ENCODE results near the gene KRT24. TPM values are rescaled to one million over a fixed set of nuclear protein-coding genes. Genes with fewer than 3 reads are reported as not detected.
"Not testable (repeated sequence)": the region's sequence is repeated elsewhere in the genome, so short reads cannot be mapped to it uniquely, and the experiment has no call there.

The KRT24 gene
- total RNA-seq = not detected
- long read RNA-seq = 0 reads

DNA sequence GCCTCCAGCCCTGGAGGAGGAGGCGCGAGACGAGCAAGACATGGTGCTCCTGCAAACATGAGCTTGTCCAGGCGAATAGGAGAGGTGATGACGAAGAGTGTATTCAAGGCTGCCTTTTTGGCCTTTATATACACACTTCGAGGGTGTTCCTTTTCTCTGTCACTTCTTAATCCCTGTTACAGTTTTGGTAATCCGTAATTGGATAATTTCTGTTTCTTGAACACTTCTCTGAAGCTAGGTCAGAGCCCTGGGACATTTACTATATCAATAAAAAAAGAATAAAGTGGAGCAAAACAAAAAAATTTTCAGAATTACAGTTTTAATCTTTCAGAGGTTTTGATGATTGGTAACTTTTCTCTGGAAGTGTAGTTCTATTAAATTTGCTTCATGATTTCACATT lies at the start of gene KRT24:
Gene KRT24 (minus strand): TSS at position 101 of the 400 bp plus-strand sequence. CDS start 59 bp downstream, at position 42.
- TF ChIP-seq CTCF (IDR thresholded peaks at IDR 0.05) = no peak
- no peaks in the 10 kb centered on the region for H3K9me3 ChIP-seq
- DNase-seq = no peak
- no peak within 1 kb of the TSS for H3K4me3 ChIP-seq
- H3K4me1 ChIP-seq = peaks cover 7% of the 10 kb centered on the region
- ATAC-seq = no peak
- no peaks in the 10 kb centered on the region for H3K36me3 ChIP-seq
- no peaks in the 10 kb centered on the region for H3K27me3 ChIP-seq
- no peak within 1 kb of the TSS for H3K27ac ChIP-seq
- intact Hi-C loops (cut with DNase I) = no loop called here

DNA sequence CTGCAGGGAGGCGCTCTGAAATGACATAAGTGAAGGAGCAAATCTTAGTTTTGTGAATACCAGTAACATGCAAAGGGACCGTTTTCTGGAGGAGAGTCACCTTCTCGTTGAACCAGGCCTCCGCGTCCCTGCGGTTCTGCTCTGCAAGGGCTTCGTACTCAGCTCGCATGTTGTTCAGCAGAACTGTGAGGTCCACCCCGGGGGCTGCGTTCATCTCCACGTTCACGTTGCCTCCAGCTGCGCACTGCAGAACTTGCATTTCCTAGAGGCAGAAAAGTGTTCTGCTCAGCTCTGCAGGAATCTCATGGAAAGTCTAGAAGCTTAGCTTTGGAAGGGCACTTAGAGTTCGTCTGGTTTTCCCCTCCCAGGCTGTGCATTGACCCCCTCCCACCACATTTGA lies 47.5 kb upstream of the KRT24 start:
- intact Hi-C loops (cut with DNase I) = no loop called here
- Histone ChIP-seq H3K27me3 (peaks cover 1% of the 10 kb centered on the region), H3K4me1 (no peaks in the 10 kb centered on the region), H3K4me3 (no peak overlapping the region), H3K36me3 (no peaks in the 10 kb centered on the region), H3K9me3 (peaks cover 5% of the 10 kb centered on the region), H3K27ac (no peak overlapping the region)
- ATAC-seq (no peak), DNase-seq (no peak)
- TF ChIP-seq CTCF (IDR thresholded peaks at IDR 0.05) = no peak

DNA sequence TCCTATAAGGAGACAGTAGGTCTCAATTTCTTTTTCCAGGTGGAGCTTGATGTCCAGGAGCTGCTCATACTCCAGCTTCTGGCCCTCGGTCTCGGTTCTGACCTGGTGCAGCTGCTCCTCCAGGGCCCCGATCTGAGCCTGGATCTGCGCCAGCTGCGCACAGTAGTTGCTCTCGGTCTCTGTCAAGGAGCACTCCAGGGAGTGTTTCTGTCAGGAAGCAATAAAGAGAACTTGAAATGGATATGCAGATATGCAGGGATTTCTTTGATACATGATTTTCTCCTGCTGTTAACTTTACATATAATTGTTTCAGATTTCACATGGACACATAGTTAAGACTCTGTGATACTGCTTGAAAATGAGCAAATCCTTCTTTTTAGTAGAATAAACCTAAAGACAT lies 46.8 kb upstream of the KRT24 start:
- Histone ChIP-seq H3K27me3 (peaks cover 5% of the 10 kb centered on the region), H3K36me3 (no peaks in the 10 kb centered on the region), H3K4me1 (no peaks in the 10 kb centered on the region), H3K27ac (no peak overlapping the region), H3K4me3 (no peak overlapping the region), H3K9me3 (peaks cover 5% of the 10 kb centered on the region)
- ATAC-seq = no peak
- TF ChIP-seq CTCF (IDR thresholded peaks at IDR 0.05) = no peak
- DNase-seq = no peak
- intact Hi-C loops (cut with DNase I) = no loop called here

DNA sequence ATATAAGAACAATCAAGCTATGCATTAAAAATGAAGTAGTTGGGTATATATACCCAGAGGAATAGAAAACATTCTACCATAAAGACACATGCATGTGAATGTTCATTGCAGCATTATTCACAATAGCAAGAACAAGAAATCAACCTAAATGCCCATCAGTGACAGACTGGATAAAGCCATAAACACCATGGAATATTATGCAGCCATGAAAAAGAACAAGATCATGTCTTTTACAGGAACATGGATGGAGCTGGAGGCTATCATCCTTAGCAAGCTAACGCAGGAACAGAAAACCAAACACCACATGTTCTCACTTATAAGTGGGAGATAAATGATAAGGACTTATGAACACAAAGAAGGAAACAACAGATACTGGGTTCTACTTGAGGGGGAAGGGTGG lies 45.1 kb upstream of the KRT24 start:
- H3K9me3 ChIP-seq, H3K4me3 ChIP-seq, ATAC-seq: not testable (repeated sequence)

GRCh38 chr17:40738553-40738952 lies 35.0 kb upstream of the KRT24 start:
- no peaks in the 10 kb centered on the region for H3K9me3 ChIP-seq
- ATAC-seq = no peak
- DNase-seq = no peak
- TF ChIP-seq CTCF (IDR thresholded peaks at IDR 0.05) = no peak
- intact Hi-C loops (cut with DNase I) = no loop called here
- no peaks in the 10 kb centered on the region for H3K36me3 ChIP-seq
- H3K27me3 ChIP-seq = no peaks in the 10 kb centered on the region
- H3K27ac ChIP-seq = no peak overlapping the region
- no peak overlapping the region for H3K4me3 ChIP-seq
- H3K4me1 ChIP-seq = no peaks in the 10 kb centered on the region

More for the DNA sequence above, 45.1 kb upstream of the KRT24 start:
- H3K27me3 ChIP-seq; intact Hi-C loops (cut with DNase I); DNase-seq; H3K27ac ChIP-seq; H3K4me1 ChIP-seq; H3K36me3 ChIP-seq: not testable (repeated sequence)

DNA sequence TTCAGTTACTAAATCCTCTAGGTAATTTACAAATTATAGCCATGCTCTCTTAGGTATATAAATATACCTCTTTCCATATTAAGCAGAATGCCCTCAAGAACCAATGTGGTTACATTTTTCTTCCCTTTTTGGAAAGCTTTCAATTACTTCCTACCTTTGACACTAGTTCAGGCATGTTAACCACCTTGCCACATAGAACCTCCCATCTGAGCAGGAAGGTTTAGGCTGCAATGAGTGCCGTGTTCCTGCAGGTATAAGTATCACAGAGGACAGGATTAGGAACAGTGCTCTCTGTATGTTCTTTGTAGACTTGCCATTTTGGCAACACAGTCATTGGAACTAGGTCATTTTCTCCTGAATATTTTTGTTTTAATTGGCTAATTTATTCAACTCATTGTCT lies 31.5 kb upstream of the KRT24 start:
- Histone ChIP-seq H3K27ac (no peak overlapping the region), H3K4me1 (no peaks in the 10 kb centered on the region), H3K4me3 (no peak overlapping the region), H3K36me3 (no peaks in the 10 kb centered on the region), H3K9me3 (no peaks in the 10 kb centered on the region), H3K27me3 (no peaks in the 10 kb centered on the region)
- DNase-seq = no peak
- TF ChIP-seq CTCF (IDR thresholded peaks at IDR 0.05) = no peak
- intact Hi-C loops (cut with DNase I) = no loop called here
- ATAC-seq = no peak

All from upper lobe of right lung (tissue), 1 donor.